ENCODE data around the gene B4GALT5. TPM values are rescaled to one million over a fixed set of nuclear protein-coding genes. Genes with fewer than 3 reads are reported as not detected.

The B4GALT5 gene
- total RNA-seq, 1 donor from 2014 or later = 31.0 TPM

- Histone ChIP-seq H3K36me3 (peaks cover 82% of the 10 kb centered on the region), H3K9me3 (replicated peaks) (no peaks in the 10 kb centered on the region), H3K27ac (replicated peaks) (no peak overlapping the region), H3K27me3 (ENCODE audit: low read depth) (no peaks in the 10 kb centered on the region), H3K4me3 (no peak overlapping the region), H3K4me1 (peaks cover 13% of the 10 kb centered on the region)
- intact Hi-C loops (cut with micrococcal nuclease) = no loop called here
- TF ChIP-seq CTCF (IDR thresholded peaks at IDR 0.05; ENCODE audit: borderline replicate concordance) = no peak
- DNase-seq = no peak
These were observed 67.6 kb downstream of the B4GALT5 start for GRCh38 chr20:49646126-49646525.

DNA sequence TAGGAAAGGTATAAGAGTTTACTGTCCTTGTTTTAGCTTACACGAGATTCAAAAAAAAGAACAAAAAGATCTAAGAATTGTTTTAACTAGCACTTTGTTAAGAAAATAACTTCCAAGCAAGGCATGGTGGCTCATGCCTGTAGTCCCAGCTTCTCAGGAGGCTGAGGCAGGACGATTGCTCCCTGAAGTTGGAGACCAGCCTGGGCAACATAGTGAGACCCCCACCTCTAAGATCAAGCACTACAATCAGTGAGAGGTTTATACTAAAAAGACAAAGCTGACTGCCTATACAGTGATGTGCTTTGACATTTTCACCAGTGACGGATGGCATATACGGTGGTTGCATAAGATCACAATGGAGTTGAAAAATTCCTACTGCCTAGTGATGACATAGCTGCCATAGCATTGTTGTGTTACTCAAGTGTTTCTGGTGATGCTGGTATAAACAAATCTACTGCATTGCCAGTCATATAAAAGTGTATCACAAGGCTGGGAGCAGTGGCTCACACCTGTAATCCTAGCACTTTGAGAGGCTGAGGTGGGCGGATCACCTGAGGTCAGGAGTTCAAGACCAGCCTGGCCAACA is 68.6 kb downstream of the B4GALT5 start:
- Histone ChIP-seq H3K27ac (replicated peaks) (no peak overlapping the region), H3K36me3 (peaks cover 92% of the 10 kb centered on the region), H3K27me3 (ENCODE audit: low read depth) (no peaks in the 10 kb centered on the region), H3K9me3 (replicated peaks) (no peaks in the 10 kb centered on the region), H3K4me1 (peaks cover 6% of the 10 kb centered on the region), H3K4me3 (no peak overlapping the region)
- intact Hi-C loops (cut with micrococcal nuclease) = no loop called here
- DNase-seq = no peak
- TF ChIP-seq CTCF (IDR thresholded peaks at IDR 0.05; ENCODE audit: borderline replicate concordance) = no peak

- intact Hi-C loops (cut with micrococcal nuclease) = no loop called here
- Histone ChIP-seq H3K27me3 (ENCODE audit: low read depth) (no peaks in the 10 kb centered on the region), H3K4me1 (peaks cover 6% of the 10 kb centered on the region), H3K36me3 (peaks cover 99% of the 10 kb centered on the region), H3K4me3 (no peak overlapping the region), H3K9me3 (replicated peaks) (no peaks in the 10 kb centered on the region), H3K27ac (replicated peaks) (no peak overlapping the region)
- no peak for DNase-seq
- TF ChIP-seq CTCF (IDR thresholded peaks at IDR 0.05; ENCODE audit: borderline replicate concordance) = no peak
These were observed 70.9 kb downstream of the B4GALT5 start for GRCh38 chr20:49642816-49643215.

- Histone ChIP-seq H3K27ac (replicated peaks) (no peak overlapping the region), H3K36me3 (peaks cover 93% of the 10 kb centered on the region), H3K4me3 (no peak overlapping the region), H3K9me3 (replicated peaks) (no peaks in the 10 kb centered on the region), H3K27me3 (ENCODE audit: low read depth) (no peaks in the 10 kb centered on the region), H3K4me1 (peaks cover 12% of the 10 kb centered on the region)
- no peak for TF ChIP-seq CTCF (IDR thresholded peaks at IDR 0.05; ENCODE audit: borderline replicate concordance)
- no peak for DNase-seq
- intact Hi-C loops (cut with micrococcal nuclease) = no loop called here
These were observed 71.7 kb downstream of the B4GALT5 start for GRCh38 chr20:49641683-49642656.

GRCh38 chr20:49637046-49637637 is 76.5 kb downstream of the B4GALT5 start:
- no peak overlapping the region for H3K4me3 ChIP-seq
- H3K4me1 ChIP-seq = peaks cover 33% of the 10 kb centered on the region
- TF ChIP-seq CTCF (IDR thresholded peaks at IDR 0.05; ENCODE audit: borderline replicate concordance) = no peak
- peaks cover 71% of the 10 kb centered on the region for H3K36me3 ChIP-seq
- intact Hi-C loops (cut with micrococcal nuclease) = loop anchor here (10.0 kb wide), 1 partner anchor 58 kb away; no protein-coding TSS in a partner anchor
- no peaks in the 10 kb centered on the region for H3K9me3 ChIP-seq (replicated peaks)
- DNase-seq = no peak
- peak overlapping the region; percentile 79 for H3K27ac ChIP-seq (replicated peaks)
- no peaks in the 10 kb centered on the region for H3K27me3 ChIP-seq (ENCODE audit: low read depth)
